GM12872 (cell line): ENCODE results near the gene DDX6.

ENCODE experiments used
- CTCF ChIP-seq: IDR thresholded peaks from 3 replicates; pipeline ENCODE4 v1.5.1; 2011; ENCODE audit warnings: low read depth, mild to moderate bottlenecking, low read length, moderate library complexity; ENCODE audit not compliant: insufficient read depth

Gene DDX6

GRCh38 chr11:118785362-118785761 lies 5.6 kb downstream of the DDX6 start:
- TF ChIP-seq CTCF: no peak

- no peak for TF ChIP-seq CTCF
Observed at GRCh38 chr11:118783724-118784495, 7.1 kb downstream of the DDX6 start.

GRCh38 chr11:118778898-118779297 lies 12.1 kb downstream of the DDX6 start:
- TF ChIP-seq CTCF: no peak

- TF ChIP-seq CTCF: no peak
Observed at GRCh38 chr11:118774032-118774431, 16.9 kb downstream of the DDX6 start.

- TF ChIP-seq CTCF: no peak
Observed at GRCh38 chr11:118771547-118772288, 19.2 kb downstream of the DDX6 start.

- no peak for TF ChIP-seq CTCF
Observed at GRCh38 chr11:118768690-118769089, 22.3 kb downstream of the DDX6 start.

GRCh38 chr11:118766035-118766434 lies 24.9 kb downstream of the DDX6 start:
- TF ChIP-seq CTCF: no peak
